HepG2 (cell line): ENCODE data around the gene FAM219A. TPM values are rescaled to one million over a fixed set of nuclear protein-coding genes. Genes with fewer than 3 reads are reported as not detected.

ENCODE experiments used
- ATAC-seq: fragments of 200-7000 bp; cut with Tn5 transposase; 3 replicates; pipeline ENCODE4 v1.9.1; 2020; ENCODE audit warnings: mild to moderate bottlenecking, moderate library complexity
- BruUV-seq: library from RNA; stranded (reverse); fragments of 400-500 nt; replicated peaks from 2 replicates; lab custom pipeline; 2021; lab: Mats Ljungman, UMichigan
- CTCF ChIA-PET: fragments of 300-600 bp; formaldehyde crosslinking; extraction: SDS; loops from one replicate; lab custom pipeline; 2021; ENCODE audit warnings: low total read pairs, inconsistent platforms, low intra/inter-chr PET ratio; lab: Yijun Ruan, JAX
- POLR2A ChIA-PET: fragments of 350-600 bp; sonication (Branson Sonifier 250); formaldehyde crosslinking; loops from one replicate; lab custom pipeline; 2020; ENCODE audit warnings: antibody characterized with exemption, inconsistent platforms; lab: Yijun Ruan, JAX
- DNase-seq: peaks from one replicate; pipeline ENCODE4 v3.0.0-alpha.2; 2015; ENCODE audit warnings: low spot score
- FAIRE-seq: peaks from 3 replicates; lab custom pipeline; 2011; peaks lifted over from hg19 to GRCh38; lab: Jason Lieb, UNC
- H2AFZ ChIP-seq: one replicate; pipeline ENCODE4 v1.6.1; 2011; ENCODE audit warnings: low read length, inconsistent platforms
- H3K27ac ChIP-seq: fragments of 300-600 bp; 3 replicates; pipeline ENCODE4 v1.8.0; 2011; ENCODE audit warnings: mixed run types, mild to moderate bottlenecking, mixed read lengths, low read length, inconsistent platforms; ENCODE audit not compliant: insufficient read depth; ENCODE audit errors: extremely low read length
- H3K27me3 ChIP-seq, 2 experiments: fragments of 200-600 bp in 1 of 2; 2 replicates in 1 of 2; 3 replicates in 1 of 2; pipeline versions ENCODE4 v1.6.0 to v1.8.0; 2011; ENCODE audit warnings: low read length in 2 of 2, mild to moderate bottlenecking in 2 of 2, moderate library complexity in 2 of 2, inconsistent platforms in 1 of 2; ENCODE audit not compliant: insufficient read depth in 2 of 2, control insufficient read depth in 1 of 2
- H3K36me3 ChIP-seq, 2 experiments: fragments of 200-600 bp in 1 of 2; replicated peaks in 1 of 2; 2 replicates in 1 of 2; 3 replicates in 1 of 2; pipeline versions ENCODE4 v1.5.1 to v1.8.0; 2011; ENCODE audit warnings: low read length in 2 of 2, inconsistent platforms in 1 of 2; ENCODE audit not compliant: insufficient read depth in 2 of 2, control insufficient read depth in 1 of 2
- H3K4me1 ChIP-seq: 2 replicates; pipeline ENCODE4 v1.5.1; 2012; ENCODE audit warnings: low read length, inconsistent platforms; ENCODE audit not compliant: insufficient read depth
- H3K4me2 ChIP-seq: 2 replicates; pipeline ENCODE4 v1.6.0; 2011; ENCODE audit warnings: low read depth, low read length, inconsistent platforms
- H3K4me3 ChIP-seq, 3 experiments: fragments of 200-600 bp in 1 of 3; sonication (generic), shearing (Covaris generic) in 1 of 3; replicated peaks in 1 of 3; 2 replicates each; pipeline ENCODE4 v1.5.1; 2011 to 2016; ENCODE audit warnings: low read length in 3 of 3, inconsistent platforms in 2 of 3, low read depth in 2 of 3, mild to moderate bottlenecking in 2 of 3, control low read depth in 1 of 3, mixed read lengths in 1 of 3; ENCODE audit not compliant: insufficient read depth in 1 of 3
- H3K79me2 ChIP-seq: one replicate; pipeline ENCODE4 v1.6.1; 2011; ENCODE audit warnings: low read length, inconsistent platforms; ENCODE audit not compliant: insufficient read depth
- H3K9ac ChIP-seq: 2 replicates; pipeline ENCODE4 v1.6.0; 2011; ENCODE audit warnings: mild to moderate bottlenecking, low read depth, low read length, inconsistent platforms; ENCODE audit not compliant: insufficient read depth
- H3K9me3 ChIP-seq: 2 replicates; pipeline ENCODE4 v1.5.1; 2012; ENCODE audit warnings: mild to moderate bottlenecking, low read length
- H4K20me1 ChIP-seq: 2 replicates; pipeline ENCODE4 v1.6.0; 2011; ENCODE audit warnings: inconsistent platforms, mild to moderate bottlenecking, low read length, moderate library complexity; ENCODE audit not compliant: insufficient read depth
- XRCC5 ChIP-seq: fragments of 200-400 bp; formaldehyde crosslinking; optimal IDR thresholded peaks from 2 replicates; pipeline ENCODE3; 2017; ENCODE audit warnings: mild to moderate bottlenecking, low read length
- WGBS: methylation state at CpG from one replicate; pipeline ENCODE4 v1.1.6; 2017; ENCODE audit warnings: low lambda C conversion rate; 5-methylcytosine and 5-hydroxymethylcytosine counted together
- in situ Hi-C: cut with HindIII; loops from 2 replicates; pipeline ENCODE4 v1.10.0; 2017; ENCODE audit warnings: low pct_unique_long_range_greater_than_20kb; ENCODE audit not compliant: extremely low pct_ligation_motif_present
- intact Hi-C: fragments of 100-400 bp; cut with micrococcal nuclease; formaldehyde crosslinking; loops from one replicate; pipeline ENCODE4 v1.10.0; 2022; ENCODE audit not compliant: unreplicated experiment
- polyA plus RNA-seq, 8 experiments: library from polyadenylated mRNA; depleted of rRNA in 3 of 8; stranded (reverse) in 7 of 8; unstranded in 1 of 8; fragments of >200 nt; fragmentation: Illumina TruSeq in 4 of 8; extraction: Trizol in 4 of 8; gene quantifications; 2 replicates each; pipeline versions ENCODE4 v1.2.1 to v1.2.3, GENCODE V29; 2011 to 2016; ENCODE audit warnings: low read depth in 4 of 8, missing spikeins in 1 of 8, mixed read lengths in 1 of 8; ENCODE audit not compliant: insufficient read depth in 1 of 8
- total RNA-seq, 5 experiments: library from RNA; depleted of rRNA; stranded (reverse); fragments of >200 nt; fragmentation: Illumina TruSeq; extraction: Trizol; gene quantifications; 2 replicates each; pipeline ENCODE4 v1.2.3, GENCODE V29; 2016; ENCODE audit warnings: low read depth in 1 of 5
- TF ChIP-seq, protein P1 (sequence below): sonication (generic); formaldehyde crosslinking; IDR thresholded peaks from 2 replicates; pipeline ENCODE4 v1.4.0; 2020; ENCODE audit warnings: missing genetic modification reagents
- TF ChIP-seq, protein P2 (sequence below): IDR thresholded peaks from 2 replicates; pipeline ENCODE4 v1.6.1; 2016; ENCODE audit warnings: mild to moderate bottlenecking, missing biosample characterization, missing genetic modification reagents
- TF ChIP-seq, protein P3 (sequence below): IDR thresholded peaks from 2 replicates; pipeline ENCODE4 v1.6.1; 2012; ENCODE audit warnings: inconsistent platforms
- TF ChIP-seq, protein P4 (sequence below), 2 experiments: fragments of 450-650 bp in 1 of 2; sonication (generic) in 1 of 2; formaldehyde crosslinking in 1 of 2; IDR thresholded peaks; 2 replicates each; pipeline versions ENCODE4 v1.6.1 to v1.8.0; 2016 to 2022; ENCODE audit warnings: antibody characterized with exemption in 1 of 2, mild to moderate bottlenecking in 1 of 2, missing genetic modification reagents in 1 of 2

The FAM219A gene
- total and polyA plus RNA-seq, 2 of the 13 experiments (the other 11 are each of a cell fraction or from before 2014, with no cell fraction given), result 3.9 to 6.4 TPM

DNA sequence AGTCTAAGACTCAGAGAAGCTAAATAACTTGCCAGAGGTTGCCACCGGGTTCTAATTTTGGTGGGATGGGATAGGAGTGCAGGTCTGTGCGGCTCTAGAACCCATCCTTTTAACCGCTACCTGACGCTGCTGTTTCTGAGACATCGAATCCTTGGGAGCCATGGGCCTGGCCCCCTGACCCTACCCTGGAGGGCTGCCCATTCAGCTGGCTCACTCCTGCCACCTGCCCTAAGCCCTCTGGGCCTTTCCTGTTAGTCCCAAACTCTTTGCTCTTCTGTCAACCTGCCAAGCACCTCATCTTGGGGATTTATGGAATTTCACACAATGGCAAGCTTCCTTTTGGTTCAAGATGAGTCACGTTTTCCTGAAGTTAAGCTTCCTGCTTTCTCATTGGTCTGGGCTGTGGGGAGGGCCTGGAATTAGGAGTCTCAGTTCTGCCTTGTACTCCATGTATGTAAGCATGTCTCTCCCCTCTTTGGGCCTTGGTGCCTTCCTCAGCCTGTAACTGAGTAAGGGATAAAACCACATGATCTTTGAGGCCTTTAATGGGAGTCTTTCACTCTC lies 37.9 kb upstream of the FAM219A start:
- in situ Hi-C loops (no loop called here), intact Hi-C loops (no loop called here)
- Histone ChIP-seq H3K27me3 (no peaks in the 10 kb centered on the region; a peak in 2 of 5 replicates), H4K20me1 (no peaks in the 10 kb centered on the region; the same call in 1 of the 2 replicates), H3K79me2 (no peaks in the 10 kb centered on the region), H3K9me3 (no peaks in the 10 kb centered on the region), H3K4me2 (no peak overlapping the region), H3K4me3 (no peak overlapping the region), H3K4me1 (peaks cover 4% of the 10 kb centered on the region), H3K36me3 (no peaks in the 10 kb centered on the region), H3K9ac (no peak overlapping the region), H2AFZ (no peak overlapping the region), H3K27ac (no peak overlapping the region)
- TF ChIP-seq, protein P1, sequence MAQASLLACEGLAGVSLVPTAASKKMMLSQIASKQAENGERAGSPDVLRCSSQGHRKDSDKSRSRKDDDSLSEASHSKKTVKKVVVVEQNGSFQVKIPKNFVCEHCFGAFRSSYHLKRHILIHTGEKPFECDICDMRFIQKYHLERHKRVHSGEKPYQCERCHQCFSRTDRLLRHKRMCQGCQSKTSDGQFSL, result no peak
- no peak for TF ChIP-seq XRCC5
- TF ChIP-seq, protein P2, sequence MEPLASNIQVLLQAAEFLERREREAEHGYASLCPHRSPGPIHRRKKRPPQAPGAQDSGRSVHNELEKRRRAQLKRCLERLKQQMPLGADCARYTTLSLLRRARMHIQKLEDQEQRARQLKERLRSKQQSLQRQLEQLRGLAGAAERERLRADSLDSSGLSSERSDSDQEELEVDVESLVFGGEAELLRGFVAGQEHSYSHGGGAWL (CRISPR knock-in tag), result no peak
- TF ChIP-seq, protein P3, sequence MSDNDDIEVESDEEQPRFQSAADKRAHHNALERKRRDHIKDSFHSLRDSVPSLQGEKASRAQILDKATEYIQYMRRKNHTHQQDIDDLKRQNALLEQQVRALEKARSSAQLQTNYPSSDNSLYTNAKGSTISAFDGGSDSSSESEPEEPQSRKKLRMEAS, result no peak
- TF ChIP-seq, protein P4, sequence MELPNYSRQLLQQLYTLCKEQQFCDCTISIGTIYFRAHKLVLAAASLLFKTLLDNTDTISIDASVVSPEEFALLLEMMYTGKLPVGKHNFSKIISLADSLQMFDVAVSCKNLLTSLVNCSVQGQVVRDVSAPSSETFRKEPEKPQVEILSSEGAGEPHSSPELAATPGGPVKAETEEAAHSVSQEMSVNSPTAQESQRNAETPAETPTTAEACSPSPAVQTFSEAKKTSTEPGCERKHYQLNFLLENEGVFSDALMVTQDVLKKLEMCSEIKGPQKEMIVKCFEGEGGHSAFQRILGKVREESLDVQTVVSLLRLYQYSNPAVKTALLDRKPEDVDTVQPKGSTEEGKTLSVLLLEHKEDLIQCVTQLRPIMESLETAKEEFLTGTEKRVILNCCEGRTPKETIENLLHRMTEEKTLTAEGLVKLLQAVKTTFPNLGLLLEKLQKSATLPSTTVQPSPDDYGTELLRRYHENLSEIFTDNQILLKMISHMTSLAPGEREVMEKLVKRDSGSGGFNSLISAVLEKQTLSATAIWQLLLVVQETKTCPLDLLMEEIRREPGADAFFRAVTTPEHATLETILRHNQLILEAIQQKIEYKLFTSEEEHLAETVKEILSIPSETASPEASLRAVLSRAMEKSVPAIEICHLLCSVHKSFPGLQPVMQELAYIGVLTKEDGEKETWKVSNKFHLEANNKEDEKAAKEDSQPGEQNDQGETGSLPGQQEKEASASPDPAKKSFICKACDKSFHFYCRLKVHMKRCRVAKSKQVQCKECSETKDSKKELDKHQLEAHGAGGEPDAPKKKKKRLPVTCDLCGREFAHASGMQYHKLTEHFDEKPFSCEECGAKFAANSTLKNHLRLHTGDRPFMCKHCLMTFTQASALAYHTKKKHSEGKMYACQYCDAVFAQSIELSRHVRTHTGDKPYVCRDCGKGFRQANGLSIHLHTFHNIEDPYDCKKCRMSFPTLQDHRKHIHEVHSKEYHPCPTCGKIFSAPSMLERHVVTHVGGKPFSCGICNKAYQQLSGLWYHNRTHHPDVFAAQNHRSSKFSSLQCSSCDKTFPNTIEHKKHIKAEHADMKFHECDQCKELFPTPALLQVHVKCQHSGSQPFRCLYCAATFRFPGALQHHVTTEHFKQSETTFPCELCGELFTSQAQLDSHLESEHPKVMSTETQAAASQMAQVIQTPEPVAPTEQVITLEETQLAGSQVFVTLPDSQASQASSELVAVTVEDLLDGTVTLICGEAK (IDR thresholded peaks at IDR 0.05), result no peak
- TF ChIP-seq, protein P4 (CRISPR knock-in tag; IDR thresholded peaks at IDR 0.05), result no peak
- WGBS, result 19% methylated on average over 3 of the region's 6 CpGs
- POLR2A ChIA-PET, result no interaction called here
- FAIRE-seq (no peak), ATAC-seq (no peak), DNase-seq (no peak)
- CTCF ChIA-PET, result no interaction called here
- BruUV-seq, result no TSS peak
